Esophagus (tissue), 2 donors: Measurements from ENCODE around the gene PPCDC. TPM values are rescaled to one million over a fixed set of nuclear protein-coding genes. Genes with fewer than 3 reads are reported as not detected.
"Not testable (repeated sequence)": the region's sequence is repeated elsewhere in the genome, so short reads cannot be mapped to it uniquely, and the experiment has no call there.

Experiments
- H3K27ac ChIP-seq, 2 donors: one replicate each; pipeline ENCODE4 v1.5.1; 2013; ENCODE audit warnings: low read depth in 2 of 2, mild to moderate bottlenecking in 2 of 2, inconsistent platforms in 1 of 2, low read length in 1 of 2, moderate library complexity in 1 of 2
- H3K27me3 ChIP-seq, 2 donors: one replicate each; pipeline ENCODE4 v1.6.1; 2013; ENCODE audit warnings: low read length in 2 of 2, control low read depth in 1 of 2, mild to moderate bottlenecking in 1 of 2; ENCODE audit not compliant: insufficient read depth in 2 of 2, control insufficient read depth in 1 of 2
- H3K36me3 ChIP-seq, 2 donors: one replicate each; pipeline ENCODE4 v1.6.1; 2013; ENCODE audit warnings: low read length in 1 of 2; ENCODE audit not compliant: control insufficient read depth in 2 of 2, insufficient read depth in 2 of 2
- H3K4me1 ChIP-seq, 2 donors: one replicate each; pipeline ENCODE4 v1.6.1; 2013; ENCODE audit warnings: low read length in 1 of 2; ENCODE audit not compliant: control insufficient read depth in 2 of 2, insufficient read depth in 2 of 2
- H3K4me3 ChIP-seq, 2 donors: one replicate each; pipeline ENCODE4 v1.5.1; 2013; ENCODE audit warnings: low read length in 2 of 2, mild to moderate bottlenecking in 2 of 2, low read depth in 1 of 2, moderate library complexity in 1 of 2
- H3K9me3 ChIP-seq, 2 donors: one replicate each; pipeline ENCODE4 v1.6.1; 2013; ENCODE audit warnings: mild to moderate bottlenecking in 2 of 2, low read depth in 1 of 2, low read length in 1 of 2, moderate library complexity in 1 of 2; ENCODE audit not compliant: control insufficient read depth in 2 of 2, insufficient read depth in 1 of 2
- WGBS, 2 donors: extraction: QIAGEN DNeasy Blood & Tissue Kit; methylation state at CpG; one replicate each; pipeline ENCODE4 v1.1.7; 2013; 5-methylcytosine and 5-hydroxymethylcytosine counted together
- polyA plus RNA-seq, 2 donors: library from polyadenylated mRNA; stranded (reverse); fragments of 200-250 nt; gene quantifications; one replicate each; pipeline ENCODE4 v1.2.3, GENCODE V29; 2013
- donor health status: healthy with polysubstance abuse.
- donor health status: Bipolar disorder and iron deficiency.

Gene PPCDC
- polyA plus RNA-seq, 2 donors = 19.1 to 25.9 TPM

DNA sequence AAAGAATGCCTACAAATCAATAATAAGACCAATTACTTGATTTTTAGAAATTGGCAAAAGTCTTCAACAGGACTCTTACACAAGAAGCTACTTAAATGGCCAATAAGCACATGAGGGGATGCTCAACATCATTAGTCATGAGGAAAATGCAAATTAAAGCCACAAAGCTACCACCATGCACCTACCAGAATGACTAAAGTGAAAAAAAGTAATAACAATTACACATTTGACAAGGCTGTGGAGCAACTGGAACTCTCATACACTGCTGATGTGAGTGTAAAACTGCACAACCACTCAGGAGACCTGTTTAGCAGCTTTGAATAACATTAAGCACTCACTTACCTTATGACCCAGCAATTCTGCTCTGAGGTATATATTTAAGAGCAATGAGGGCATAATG lies 68.4 kb downstream of the PPCDC start:
- Histone ChIP-seq H3K4me1 (no peaks in the 10 kb centered on the region), H3K27me3 (no peaks in the 10 kb centered on the region), H3K36me3 (no peaks in the 10 kb centered on the region), H3K27ac (no peak overlapping the region), H3K4me3 (no peak overlapping the region), H3K9me3 (no peaks in the 10 kb centered on the region)

DNA sequence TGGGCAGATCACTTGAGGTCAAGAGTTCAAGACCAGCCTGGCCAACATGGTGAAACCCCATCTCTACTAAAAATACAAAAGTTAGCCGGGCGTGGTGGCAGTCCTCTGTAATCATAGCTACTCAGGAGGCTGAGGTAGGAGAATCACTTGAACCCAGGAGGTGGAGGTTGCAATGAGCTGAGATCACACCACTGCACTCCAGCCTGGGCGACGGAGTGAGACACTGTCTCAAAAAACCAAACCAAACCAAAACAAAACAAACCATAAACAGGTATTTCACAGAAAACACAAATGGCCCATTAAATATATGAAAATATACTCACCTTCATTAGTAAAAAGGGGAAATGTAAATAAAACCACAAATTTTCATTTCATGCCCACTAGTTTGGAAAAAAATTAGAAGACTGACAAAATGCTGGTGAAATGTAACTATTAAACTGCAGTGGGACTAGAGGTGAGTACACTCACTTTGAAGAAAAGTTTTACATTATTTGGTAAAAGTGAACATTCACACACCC lies 71.6 kb downstream of the PPCDC start:
- H3K27me3 ChIP-seq, H3K4me3 ChIP-seq, H3K4me1 ChIP-seq, H3K27ac ChIP-seq, H3K9me3 ChIP-seq, H3K36me3 ChIP-seq: not testable (repeated sequence)
- WGBS, 2 donors = 84 to 89% methylated on average over 4 of the region's 4 CpGs

DNA sequence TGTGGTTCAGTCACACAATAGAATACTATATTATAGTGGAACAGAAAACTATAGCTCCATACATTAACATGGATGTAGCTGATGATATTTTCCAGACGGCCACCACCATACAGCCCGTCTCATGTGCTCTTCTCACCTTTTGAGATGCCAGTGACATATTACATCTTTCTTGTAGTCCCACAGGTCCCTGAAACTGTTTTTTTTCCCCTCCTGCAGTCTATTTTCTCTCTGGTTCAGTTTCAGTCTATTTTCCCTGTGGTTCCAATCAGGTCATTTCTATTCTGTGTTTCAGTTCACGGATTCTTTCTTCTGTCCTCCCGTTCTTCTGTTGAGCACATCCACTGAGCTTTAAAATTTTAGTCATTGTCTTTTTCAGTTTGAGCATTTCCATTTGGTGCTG lies 72.2 kb downstream of the PPCDC start:
- no peak overlapping the region for H3K4me3 ChIP-seq
- no peaks in the 10 kb centered on the region for H3K36me3 ChIP-seq
- H3K9me3 ChIP-seq = peaks cover 0 to 2% of the 10 kb centered on the region in 2 donors
- WGBS, 2 donors = 79 to 84% methylated on average over 4 of the region's 4 CpGs
- no peaks in the 10 kb centered on the region for H3K27me3 ChIP-seq
- peaks cover 0 to 3% of the 10 kb centered on the region in 2 donors for H3K4me1 ChIP-seq
- no peak overlapping the region for H3K27ac ChIP-seq

DNA sequence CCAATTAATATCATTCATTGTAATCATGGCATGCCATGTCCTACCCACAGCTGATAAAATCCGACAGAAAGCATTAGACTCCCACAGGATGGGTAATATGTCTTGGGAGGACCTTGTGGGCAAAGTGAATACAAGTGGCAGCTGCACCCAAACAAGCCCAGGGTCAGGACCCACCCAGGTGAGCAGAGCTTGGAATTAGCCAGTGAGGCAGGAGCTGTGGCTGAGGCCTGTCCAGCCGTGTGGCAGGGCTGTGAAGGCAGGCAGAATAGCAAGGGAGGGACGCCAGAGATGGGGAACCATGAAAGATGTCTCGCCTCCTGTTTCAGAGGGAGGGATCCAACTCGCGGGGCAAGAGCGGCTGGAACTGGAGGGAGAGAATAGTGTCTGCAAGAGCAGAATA lies 74.5 kb downstream of the PPCDC start:
- peaks cover 0 to 2% of the 10 kb centered on the region in 2 donors for H3K9me3 ChIP-seq
- peaks cover 0 to 3% of the 10 kb centered on the region in 2 donors for H3K4me1 ChIP-seq
- H3K4me3 ChIP-seq = no peak overlapping the region
- no peak overlapping the region for H3K27ac ChIP-seq
- no peaks in the 10 kb centered on the region for H3K27me3 ChIP-seq
- no peaks in the 10 kb centered on the region for H3K36me3 ChIP-seq
- 84 to 85% methylated on average over 7 of the region's 7 CpGs for WGBS, 2 donors

DNA sequence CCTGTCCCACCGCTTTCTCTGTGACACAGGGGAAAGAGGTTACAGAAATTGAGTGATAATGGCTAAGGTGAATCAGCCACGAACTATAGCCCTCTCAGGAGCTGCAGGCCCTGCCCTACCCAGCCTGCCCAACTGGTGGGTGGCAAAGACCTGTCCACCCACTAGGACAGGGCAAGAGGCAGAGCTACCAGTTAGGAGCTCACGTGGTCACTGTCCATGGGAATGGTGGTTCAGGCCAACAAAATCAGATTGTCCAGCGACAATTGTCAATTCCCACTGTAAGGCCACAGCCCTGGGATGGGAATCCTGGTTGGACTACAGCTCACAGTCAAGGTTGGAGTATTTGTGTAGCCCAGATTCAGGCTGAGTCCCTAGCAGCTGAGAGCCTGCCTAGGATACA lies 75.0 kb downstream of the PPCDC start:
- Histone ChIP-seq H3K27ac (no peak overlapping the region), H3K27me3 (no peaks in the 10 kb centered on the region), H3K9me3 (peaks cover 0 to 2% of the 10 kb centered on the region in 2 donors), H3K4me1 (peaks cover 0 to 3% of the 10 kb centered on the region in 2 donors), H3K4me3 (no peak overlapping the region), H3K36me3 (no peaks in the 10 kb centered on the region)
- 89 to 90% methylated on average over 4 of the region's 4 CpGs for WGBS, 2 donors

Other genes starting within 250 kb of the PPCDC start
- 10 to 100 TPM; 79.2 to 96.8 TPM for gene CSK, start 241.5 kb upstream of the PPCDC start, polyA plus RNA-seq
- under 1 TPM; 0.27 to 0.61 TPM for gene LMAN1L, start 210.8 kb upstream of the PPCDC start, polyA plus RNA-seq
- gene CPLX3, start 197.0 kb upstream of the PPCDC start, polyA plus RNA-seq = 1 to 10 TPM in 1 of 2 donors, under 1 TPM in 1; 0.48 to 1.2 TPM
- 100 to 1,000 TPM in 1 of 2 donors, 10 to 100 TPM in 1; 68.8 to 143 TPM for gene ULK3, start 180.4 kb upstream of the PPCDC start, polyA plus RNA-seq
- gene SCAMP2, start 150.2 kb upstream of the PPCDC start, polyA plus RNA-seq = 10 to 100 TPM; 58.9 to 62.3 TPM
- 10 to 100 TPM; 26.5 to 27.4 TPM for gene MPI, start 133.5 kb upstream of the PPCDC start, polyA plus RNA-seq
- gene FAM219B, start 116.7 kb upstream of the PPCDC start, polyA plus RNA-seq = 10 to 100 TPM; 46.4 to 53.0 TPM
- gene COX5A, start 85.5 kb upstream of the PPCDC start, polyA plus RNA-seq = 100 to 1,000 TPM; 196 to 331 TPM
- 1 to 10 TPM; 2.8 to 7.4 TPM for gene RPP25, start 66.8 kb upstream of the PPCDC start, polyA plus RNA-seq
- under 1 TPM; 0.24 to 0.41 TPM for gene SCAMP5, start 28.0 kb upstream of the PPCDC start, polyA plus RNA-seq
- 10 to 100 TPM; 14.7 to 15.7 TPM for gene C15orf39, start 178.3 kb downstream of the PPCDC start, polyA plus RNA-seq
- gene GOLGA6C, start 234.7 kb downstream of the PPCDC start, polyA plus RNA-seq = not detected